IMR-90 (cell line): ENCODE measurements around the gene IL1RAP. TPM values are rescaled to one million over a fixed set of nuclear protein-coding genes. Genes with fewer than 3 reads are reported as not detected.

Experiments
- ATAC-seq: fragments of 200-7000 bp; cut with Tn5 transposase; 2 replicates; pipeline ENCODE4 v1.9.1; 2020; ENCODE audit warnings: low read depth, mild to moderate bottlenecking, moderate library complexity
- BruUV-seq: library from RNA; stranded (reverse); fragments of 400-500 nt; replicated peaks from 2 replicates; lab custom pipeline; 2021; lab: Mats Ljungman, UMichigan
- CTCF ChIA-PET: fragments of 300-600 bp; formaldehyde crosslinking; extraction: SDS; loops from one replicate; lab custom pipeline; 2021; ENCODE audit warnings: antibody characterized with exemption; lab: Yijun Ruan, JAX
- POLR2A ChIA-PET: fragments of 300-600 bp; sonication (Branson Sonifier 250); formaldehyde crosslinking; loops from one replicate; lab custom pipeline; 2022; ENCODE audit warnings: antibody characterized with exemption; ENCODE audit not compliant: unreplicated experiment; lab: Charles Lee
- DNase-seq: peaks from one replicate; pipeline ENCODE4 v3.0.0; 2013
- H2AFZ ChIP-seq: replicated peaks from 2 replicates; pipeline ENCODE3; 2013; ENCODE audit warnings: low read length, mild to moderate bottlenecking; ENCODE audit not compliant: poor library complexity
- H2AK5ac ChIP-seq: 2 replicates; pipeline ENCODE4 v1.6.1; 2013; ENCODE audit warnings: low read depth, low read length, inconsistent platforms
- H2AK9ac ChIP-seq: replicated peaks from 2 replicates; pipeline ENCODE3; 2013; ENCODE audit warnings: mild to moderate bottlenecking, low read depth, low read length, moderate library complexity; ENCODE audit not compliant: poor library complexity
- H2BK120ac ChIP-seq: 2 replicates; pipeline ENCODE4 v1.6.1; 2013; ENCODE audit warnings: low read depth, low read length, inconsistent platforms
- H2BK15ac ChIP-seq: 3 replicates; pipeline ENCODE4 v1.6.1; 2013; ENCODE audit warnings: low read depth, low read length, inconsistent platforms
- H2BK20ac ChIP-seq: 2 replicates; pipeline ENCODE4 v1.6.1; 2013; ENCODE audit warnings: low read depth, mild to moderate bottlenecking, inconsistent platforms, low read length, moderate library complexity
- H2BK5ac ChIP-seq: 2 replicates; pipeline ENCODE4 v1.6.1; 2013; ENCODE audit warnings: mild to moderate bottlenecking, low read depth, low read length, inconsistent platforms; ENCODE audit not compliant: poor library complexity, severe bottlenecking
- H3K14ac ChIP-seq: replicated peaks from 2 replicates; pipeline ENCODE4 v1.6.1; 2013; ENCODE audit warnings: low read depth, low read length, inconsistent platforms
- H3K18ac ChIP-seq: 2 replicates; pipeline ENCODE4 v1.6.1; 2013; ENCODE audit warnings: low read depth, low read length, control low read depth
- H3K23ac ChIP-seq: 2 replicates; pipeline ENCODE4 v1.6.1; 2013; ENCODE audit warnings: low read depth, low read length, inconsistent platforms
- H3K27ac ChIP-seq: 2 replicates; pipeline ENCODE4 v1.5.1; 2013; ENCODE audit warnings: mild to moderate bottlenecking, control low read depth, low read length; ENCODE audit not compliant: insufficient read depth
- H3K27me3 ChIP-seq: 2 replicates; pipeline ENCODE4 v1.6.1; 2013; ENCODE audit warnings: low read length; ENCODE audit not compliant: control insufficient read depth, insufficient read depth
- H3K36me3 ChIP-seq: 2 replicates; pipeline ENCODE4 v1.6.1; 2013; ENCODE audit warnings: low read length, mixed read lengths; ENCODE audit not compliant: control insufficient read depth, insufficient read depth
- H3K4ac ChIP-seq: 2 replicates; pipeline ENCODE4 v1.6.1; 2013; ENCODE audit warnings: low read depth, low read length, inconsistent platforms
- H3K4me1 ChIP-seq: 2 replicates; pipeline ENCODE4 v1.6.1; 2013; ENCODE audit warnings: low read length, mixed read lengths; ENCODE audit not compliant: control insufficient read depth, insufficient read depth
- H3K4me2 ChIP-seq: 2 replicates; pipeline ENCODE4 v1.6.1; 2013; ENCODE audit warnings: low read depth, mild to moderate bottlenecking, control low read depth, low read length, moderate library complexity
- H3K4me3 ChIP-seq: 2 replicates; pipeline ENCODE4 v1.5.1; 2013; ENCODE audit warnings: low read depth, mild to moderate bottlenecking, control low read depth, low read length, moderate library complexity; ENCODE audit not compliant: insufficient read depth
- H3K56ac ChIP-seq: 2 replicates; pipeline ENCODE4 v1.6.1; 2013; ENCODE audit warnings: low read length, inconsistent platforms; ENCODE audit not compliant: insufficient read depth; ENCODE audit errors: extremely low read depth
- H3K79me1 ChIP-seq, 2 experiments: 2 replicates each; pipeline ENCODE4 v1.6.1; 2013; ENCODE audit warnings: low read length in 2 of 2, inconsistent platforms in 1 of 2, low read depth in 1 of 2
- H3K9ac ChIP-seq: 2 replicates; pipeline ENCODE4 v1.6.1; 2013; ENCODE audit warnings: low read depth, low read length, control low read depth
- H3K9me1 ChIP-seq: 2 replicates; pipeline ENCODE4 v1.6.1; 2013; ENCODE audit warnings: low read length, inconsistent platforms; ENCODE audit not compliant: insufficient read depth
- H3K9me3 ChIP-seq: 2 replicates; pipeline ENCODE4 v1.6.1; 2013; ENCODE audit warnings: low read length; ENCODE audit not compliant: control insufficient read depth, insufficient read depth
- H4K20me1 ChIP-seq: 2 replicates; pipeline ENCODE4 v1.6.1; 2013; ENCODE audit warnings: low read length, inconsistent platforms; ENCODE audit not compliant: insufficient read depth
- H4K5ac ChIP-seq: 2 replicates; pipeline ENCODE4 v1.6.1; 2013; ENCODE audit warnings: mild to moderate bottlenecking, low read depth, low read length, control low read depth
- H4K8ac ChIP-seq, 2 experiments: 2 replicates each; pipeline ENCODE4 v1.6.1; 2013; ENCODE audit warnings: low read depth in 2 of 2, low read length in 2 of 2, control low read depth in 1 of 2, inconsistent platforms in 1 of 2
- H4K91ac ChIP-seq: 2 replicates; pipeline ENCODE4 v1.6.1; 2013; ENCODE audit warnings: low read depth, low read length, inconsistent platforms; ENCODE audit not compliant: insufficient read depth
- CEBPB ChIP-seq: IDR thresholded peaks from 2 replicates; pipeline ENCODE4 v1.6.1; 2012; ENCODE audit warnings: low read depth, low read length, improper control_type of control experiment
- WGBS, 2 experiments: methylation state at CpG; one replicate each; pipeline versions ENCODE4 v1.1.5 to v1.1.7; 2013; ENCODE audit warnings: missing lambda C conversion rate in 2 of 2; ENCODE audit not compliant: insufficient read length in 1 of 2; ENCODE audit errors: extremely low coverage in 2 of 2; 5-methylcytosine and 5-hydroxymethylcytosine counted together
- dilution Hi-C: fragments of 300-500 bp; cut with HindIII; formaldehyde crosslinking; loops from one replicate; pipeline ENCODE4 v1.14.3; 2018; ENCODE audit warnings: low sequenced_read_pairs; ENCODE audit not compliant: unreplicated experiment
- in situ Hi-C: fragments of 300-500 bp; cut with MboI; formaldehyde crosslinking; loops from 3 replicates; pipeline ENCODE4 v1.14.3; 2019; ENCODE audit warnings: low sequenced_read_pairs, inconsistent platforms, mixed read lengths
- intact Hi-C: fragments of 100-400 bp; cut with micrococcal nuclease; formaldehyde crosslinking; loops from 2 replicates; pipeline ENCODE4 v1.10.0; 2022
- polyA plus RNA-seq, 3 experiments: library from polyadenylated mRNA; depleted of rRNA; stranded (reverse); fragments of >200 nt; gene quantifications; 2 replicates each; pipeline ENCODE4 v1.2.3, GENCODE V29; 2012; ENCODE audit warnings: low replicate concordance in 1 of 3
- total RNA-seq: library from RNA; depleted of rRNA; stranded (reverse); fragments of >200 nt; gene quantifications from 2 replicates; pipeline ENCODE4 v1.2.3, GENCODE V29; 2012

The IL1RAP gene
- total and polyA plus RNA-seq, 2 of the 4 experiments (the other 2 are of a cell fraction): 8.3 to 11.3 TPM

GRCh38 chr3:190624282-190624681, 110.4 kb downstream of the IL1RAP start:
- Histone ChIP-seq H3K4me3 (no peak overlapping the region), H3K9ac (no peak overlapping the region), H3K36me3 (peaks cover 6% of the 10 kb centered on the region), H4K91ac (no peak overlapping the region), H3K14ac (no peak overlapping the region), H3K9me1 (no peaks in the 10 kb centered on the region), H2BK5ac (no peak overlapping the region), H3K79me1 (no peaks in the 10 kb centered on the region), H3K4me1 (peaks cover 4% of the 10 kb centered on the region), H3K4ac (no peak overlapping the region), H4K5ac (no peak overlapping the region), H3K4me2 (no peak overlapping the region), H3K18ac (no peak overlapping the region), H2BK20ac (no peak overlapping the region), H4K8ac (no peak overlapping the region), H3K9me3 (no peaks in the 10 kb centered on the region), H3K56ac (no peak overlapping the region), H3K27me3 (no peaks in the 10 kb centered on the region), H2AK5ac (no peak overlapping the region), H4K20me1 (no peaks in the 10 kb centered on the region), H3K27ac (no peak overlapping the region), H2BK15ac (no peak overlapping the region), H3K23ac (no peak overlapping the region), H2BK120ac (no peak overlapping the region), H2AFZ (no peak overlapping the region), H2AK9ac (no peak overlapping the region)
- in situ Hi-C loops: no loop called here
- intact Hi-C loops: no loop called here
- ChIA-PET CTCF (interaction anchor here (0.6 kb wide), 1 partner anchor 446 kb away, joined by 4 read pairs; no protein-coding TSS in a partner anchor), POLR2A (no interaction called here)
- DNase-seq (no peak), ATAC-seq (no peak)
- dilution Hi-C loops: no loop called here
- no CpG with 5 or more reads among the region's 5 CpGs for WGBS, 2 experiments
- no TSS peak for BruUV-seq
- TF ChIP-seq CEBPB: no peak
